Erythroblast (primary cell): Measurements from ENCODE around the gene GPR27.

ENCODE experiments used
- GATA1 ChIP-seq: IDR thresholded peaks from 2 replicates; pipeline ENCODE4 v1.6.1; 2011; ENCODE audit warnings: low read depth, mild to moderate bottlenecking, control low read depth, low read length, moderate library complexity
- POLR2A ChIP-seq: IDR thresholded peaks from 2 replicates; pipeline ENCODE4 v1.6.1; 2011; ENCODE audit warnings: mild to moderate bottlenecking, low read length

DNA sequence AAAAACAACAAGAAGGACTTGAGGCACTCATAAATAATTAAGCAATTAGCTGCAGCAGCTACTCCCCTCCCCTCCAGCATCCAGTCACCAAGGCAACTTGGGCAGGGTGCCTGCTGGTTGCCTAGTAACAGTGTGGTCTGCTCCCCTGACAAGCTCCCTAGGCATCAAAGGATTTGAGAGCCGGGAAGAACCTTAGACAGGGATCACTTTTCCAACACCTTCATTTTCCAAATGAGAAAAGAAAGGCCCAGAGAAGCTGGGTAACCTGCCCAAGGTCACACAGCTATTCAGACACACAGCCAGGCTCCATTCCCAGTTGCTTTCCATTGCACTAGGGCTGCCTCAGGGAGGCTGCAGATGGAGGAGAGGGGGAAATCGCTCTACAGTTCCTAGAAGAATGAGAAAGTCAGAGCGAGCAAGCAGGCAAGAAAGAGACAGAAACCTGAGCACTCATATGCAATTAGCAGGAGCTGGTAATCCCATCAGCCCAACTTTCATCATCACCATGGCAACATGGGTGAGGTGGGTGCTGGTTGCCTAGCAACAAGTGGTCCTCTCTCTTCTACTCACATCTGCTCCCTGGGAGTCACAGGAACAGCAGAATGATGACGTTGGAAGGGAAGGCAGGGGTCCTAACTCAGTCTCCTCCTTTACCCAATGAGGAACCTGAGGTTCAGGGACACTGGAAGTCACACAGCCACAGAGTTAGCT, 24.9 kb upstream of the GPR27 start:
- TF ChIP-seq POLR2A (no peak), GATA1 (no peak)
